AG04450 (cell line): Measurements from ENCODE around the gene MPHOSPH6. TPM values are rescaled to one million over a fixed set of nuclear protein-coding genes. Genes with fewer than 3 reads are reported as not detected.

Source experiments
- CTCF ChIA-PET: fragments of 300-600, 350-600 bp; formaldehyde crosslinking; extraction: SDS; loops from one replicate; lab custom pipeline; 2022; ENCODE audit warnings: antibody characterized with exemption, inconsistent platforms; lab: Charles Lee
- POLR2A ChIA-PET: fragments of 350-600 bp; formaldehyde crosslinking; extraction: SDS; loops from one replicate; lab custom pipeline; 2021; ENCODE audit warnings: antibody characterized with exemption, inconsistent platforms; lab: Yijun Ruan, JAX
- DNase-seq: peaks from one replicate; pipeline ENCODE4 v3.0.0-alpha.2; 2011; ENCODE audit warnings: low read depth, low spot score
- H3K27ac ChIP-seq: one replicate; pipeline ENCODE4 v1.5.1; 2012; ENCODE audit warnings: low read depth, low read length, control low read depth
- H3K27me3 ChIP-seq: one replicate; pipeline ENCODE4 v1.6.0; 2012; ENCODE audit warnings: low read length; ENCODE audit not compliant: control insufficient read depth, insufficient read depth
- H3K4me3 ChIP-seq: 2 replicates; pipeline ENCODE4 v1.5.1; 2011; ENCODE audit warnings: mild to moderate bottlenecking, low read depth, low read length, control low read depth
- H3K9me3 ChIP-seq: 2 replicates; pipeline ENCODE4 v1.5.1; 2012; ENCODE audit warnings: low read length; ENCODE audit not compliant: control insufficient read depth, insufficient read depth
- polyA plus RNA-seq: library from polyadenylated mRNA; depleted of rRNA; stranded (reverse); fragments of >200 nt; gene quantifications from 2 replicates; pipeline ENCODE4 v1.2.3, GENCODE V29; 2011
- TF ChIP-seq, protein P1 (sequence below): IDR thresholded peaks from 2 replicates; pipeline ENCODE4 v1.5.1; 2011; ENCODE audit warnings: low read depth, low read length, control low read depth, inconsistent platforms

Gene MPHOSPH6
- polyA plus RNA-seq, 1 experiment, result 36.7 TPM

DNA sequence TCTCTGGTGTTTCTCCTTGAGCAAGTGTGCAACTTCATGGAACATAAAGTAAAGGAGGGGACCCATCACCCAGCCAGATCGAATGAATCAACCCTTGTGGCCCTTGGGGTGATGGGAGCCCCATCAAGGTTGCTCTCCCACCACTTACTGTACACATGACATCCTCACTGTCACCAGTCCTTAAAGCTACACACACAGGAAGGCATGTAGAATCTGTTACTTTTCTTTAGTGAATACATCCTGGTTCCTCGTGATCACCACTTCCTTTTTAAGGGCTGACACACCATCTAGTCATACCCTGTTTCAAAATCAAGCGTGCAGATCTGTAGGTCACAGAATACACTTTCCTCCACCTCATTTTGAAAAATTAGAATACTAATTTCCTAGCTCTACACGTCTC lies 22.6 kb upstream of the MPHOSPH6 start:
- H3K9me3 ChIP-seq, result no peaks in the 10 kb centered on the region
- TF ChIP-seq, protein P1, sequence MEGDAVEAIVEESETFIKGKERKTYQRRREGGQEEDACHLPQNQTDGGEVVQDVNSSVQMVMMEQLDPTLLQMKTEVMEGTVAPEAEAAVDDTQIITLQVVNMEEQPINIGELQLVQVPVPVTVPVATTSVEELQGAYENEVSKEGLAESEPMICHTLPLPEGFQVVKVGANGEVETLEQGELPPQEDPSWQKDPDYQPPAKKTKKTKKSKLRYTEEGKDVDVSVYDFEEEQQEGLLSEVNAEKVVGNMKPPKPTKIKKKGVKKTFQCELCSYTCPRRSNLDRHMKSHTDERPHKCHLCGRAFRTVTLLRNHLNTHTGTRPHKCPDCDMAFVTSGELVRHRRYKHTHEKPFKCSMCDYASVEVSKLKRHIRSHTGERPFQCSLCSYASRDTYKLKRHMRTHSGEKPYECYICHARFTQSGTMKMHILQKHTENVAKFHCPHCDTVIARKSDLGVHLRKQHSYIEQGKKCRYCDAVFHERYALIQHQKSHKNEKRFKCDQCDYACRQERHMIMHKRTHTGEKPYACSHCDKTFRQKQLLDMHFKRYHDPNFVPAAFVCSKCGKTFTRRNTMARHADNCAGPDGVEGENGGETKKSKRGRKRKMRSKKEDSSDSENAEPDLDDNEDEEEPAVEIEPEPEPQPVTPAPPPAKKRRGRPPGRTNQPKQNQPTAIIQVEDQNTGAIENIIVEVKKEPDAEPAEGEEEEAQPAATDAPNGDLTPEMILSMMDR, result no peak
- DNase-seq, result peak; percentile 44
- POLR2A ChIA-PET, result no interaction called here
- peak overlapping the region; percentile 49 for H3K27ac ChIP-seq
- H3K4me3 ChIP-seq, result no peak overlapping the region
- peaks cover 8% of the 10 kb centered on the region for H3K27me3 ChIP-seq
- CTCF ChIA-PET, result no interaction called here

DNA sequence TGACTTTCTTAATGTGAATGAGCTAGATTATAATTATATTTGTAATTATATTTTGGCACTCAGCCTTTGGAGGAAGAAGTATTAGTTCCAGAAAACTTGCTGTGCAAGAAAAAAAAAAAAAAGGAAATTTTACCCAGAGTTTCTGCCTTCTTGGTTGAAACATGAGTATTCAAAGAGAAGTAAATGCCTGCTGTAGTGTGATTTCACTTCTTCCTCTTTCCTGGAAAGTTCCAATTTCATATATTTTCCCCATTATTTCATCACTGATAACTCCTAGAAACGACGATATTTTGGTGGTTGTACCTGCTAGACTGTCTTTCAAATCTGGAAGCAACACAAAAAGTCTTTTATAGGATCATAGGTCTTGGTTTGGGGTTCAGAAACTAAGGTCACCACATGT lies 20.4 kb upstream of the MPHOSPH6 start:
- TF ChIP-seq, protein P1, result no peak
- peaks cover 4% of the 10 kb centered on the region for H3K27me3 ChIP-seq
- H3K27ac ChIP-seq, result no peak overlapping the region
- H3K4me3 ChIP-seq, result no peak overlapping the region
- ChIA-PET CTCF (interaction anchor here (1.6 kb wide), 1 partner anchor 40 kb away, joined by 7 read pairs; no protein-coding TSS in a partner anchor), POLR2A (no interaction called here)
- no peaks in the 10 kb centered on the region for H3K9me3 ChIP-seq
- DNase-seq, result no peak

DNA sequence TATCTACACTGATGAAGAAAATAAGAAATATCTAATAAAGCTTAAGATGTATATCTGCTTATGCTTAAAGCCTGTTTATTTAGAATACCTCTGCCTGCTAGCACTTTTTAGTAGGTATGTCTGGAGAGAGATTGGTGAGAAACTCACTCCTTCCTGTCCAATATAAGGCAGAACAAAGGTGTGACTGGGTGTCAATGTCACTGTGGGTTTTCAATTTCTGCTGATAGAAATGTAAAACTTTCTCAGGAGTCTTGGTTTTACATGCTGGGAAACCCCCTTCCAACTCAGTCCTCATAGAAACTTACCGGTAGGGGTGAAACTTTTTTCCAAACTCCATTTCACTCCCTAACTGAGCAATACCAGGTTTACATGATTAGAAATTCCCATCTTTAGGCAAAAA lies 17.8 kb upstream of the MPHOSPH6 start:
- peaks cover 4% of the 10 kb centered on the region for H3K27me3 ChIP-seq
- no peak overlapping the region for H3K27ac ChIP-seq
- DNase-seq, result no peak
- no peaks in the 10 kb centered on the region for H3K9me3 ChIP-seq
- TF ChIP-seq, protein P1, result no peak
- H3K4me3 ChIP-seq, result no peak overlapping the region
- CTCF ChIA-PET, result no interaction called here
- POLR2A ChIA-PET, result no interaction called here

DNA sequence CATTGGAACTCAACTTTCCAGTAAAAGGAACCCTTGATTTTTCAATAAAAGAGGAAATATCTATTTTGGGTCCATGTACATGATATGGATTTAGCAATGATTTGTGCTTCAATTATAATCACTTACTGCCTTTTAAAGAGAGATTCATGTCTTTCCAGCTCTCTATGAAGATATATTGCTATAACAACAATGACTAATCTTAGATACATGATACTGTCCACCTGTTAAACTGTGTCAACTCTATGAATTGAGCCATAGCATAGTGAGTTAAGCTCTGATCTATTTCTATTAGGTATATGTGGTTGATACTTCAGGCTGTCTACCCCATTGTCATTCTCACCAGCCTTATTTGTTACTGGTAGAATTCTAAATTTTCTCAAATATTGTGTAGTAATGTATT lies 15.0 kb upstream of the MPHOSPH6 start:
- ChIA-PET POLR2A (no interaction called here), CTCF (no interaction called here)
- TF ChIP-seq, protein P1, result no peak

DNA sequence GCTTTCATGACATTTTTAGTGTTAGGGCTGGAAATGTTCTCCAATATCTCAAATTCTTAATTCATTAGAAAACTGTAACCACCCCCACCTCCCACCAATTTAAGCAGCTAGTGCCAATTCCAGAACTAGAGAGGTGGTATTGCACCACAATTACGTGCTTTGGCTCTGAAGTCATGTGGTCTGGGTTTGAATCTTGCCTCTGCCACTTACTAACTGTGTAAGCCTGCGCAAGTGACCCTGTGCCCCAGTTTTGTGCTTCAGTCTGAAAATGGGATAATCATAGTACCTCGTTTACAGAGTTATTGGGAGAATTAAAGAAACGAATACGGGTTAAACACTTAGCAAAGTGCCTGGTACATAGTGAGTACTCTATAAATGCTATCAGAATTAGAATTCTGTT lies 14.2 kb upstream of the MPHOSPH6 start:
- Histone ChIP-seq H3K27me3 (peaks cover 6% of the 10 kb centered on the region), H3K9me3 (no peaks in the 10 kb centered on the region), H3K27ac (no peak overlapping the region), H3K4me3 (no peak overlapping the region)
- POLR2A ChIA-PET, result no interaction called here
- CTCF ChIA-PET, result no interaction called here
- no peak for DNase-seq
- TF ChIP-seq, protein P1, result no peak

More for the DNA sequence above, 15.0 kb upstream of the MPHOSPH6 start:
- no peak for DNase-seq
- no peaks in the 10 kb centered on the region for H3K9me3 ChIP-seq
- H3K4me3 ChIP-seq, result no peak overlapping the region
- peaks cover 4% of the 10 kb centered on the region for H3K27me3 ChIP-seq
- no peak overlapping the region for H3K27ac ChIP-seq
